PC-9 (cell line): ENCODE measurements around the gene PROK2.

Experiments
- EZH2 ChIP-seq: fragments of 200-600 bp; sonication (generic); IDR thresholded peaks from 2 replicates; pipeline ENCODE4 v1.8.0; 2017; ENCODE audit warnings: antibody characterized with exemption, low read depth
- TF ChIP-seq, protein P1 (sequence below): fragments of 200-600 bp; sonication (generic); conservative IDR thresholded peaks from 2 replicates; pipeline ENCODE4 v1.6.1; 2017; ENCODE audit warnings: mixed run types, antibody characterized with exemption, mild to moderate bottlenecking, moderate library complexity

DNA sequence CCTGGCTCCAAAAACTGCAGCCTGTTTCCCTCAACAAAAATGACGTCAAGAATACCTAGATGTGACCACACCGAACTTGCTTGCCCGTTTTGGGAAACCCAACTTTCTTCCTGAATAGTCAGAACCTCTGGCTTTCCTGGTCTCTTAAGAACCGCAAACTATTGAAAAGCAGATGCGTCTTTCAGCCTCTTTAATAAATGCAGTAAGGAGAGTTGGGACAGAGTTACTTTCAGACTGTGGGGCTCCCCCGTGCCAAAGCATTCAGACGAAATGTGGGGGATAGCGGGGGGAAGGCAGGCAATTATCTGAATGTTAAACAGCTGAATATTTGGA is 1.2 kb upstream of the PROK2 start:
- TF ChIP-seq, protein P1, sequence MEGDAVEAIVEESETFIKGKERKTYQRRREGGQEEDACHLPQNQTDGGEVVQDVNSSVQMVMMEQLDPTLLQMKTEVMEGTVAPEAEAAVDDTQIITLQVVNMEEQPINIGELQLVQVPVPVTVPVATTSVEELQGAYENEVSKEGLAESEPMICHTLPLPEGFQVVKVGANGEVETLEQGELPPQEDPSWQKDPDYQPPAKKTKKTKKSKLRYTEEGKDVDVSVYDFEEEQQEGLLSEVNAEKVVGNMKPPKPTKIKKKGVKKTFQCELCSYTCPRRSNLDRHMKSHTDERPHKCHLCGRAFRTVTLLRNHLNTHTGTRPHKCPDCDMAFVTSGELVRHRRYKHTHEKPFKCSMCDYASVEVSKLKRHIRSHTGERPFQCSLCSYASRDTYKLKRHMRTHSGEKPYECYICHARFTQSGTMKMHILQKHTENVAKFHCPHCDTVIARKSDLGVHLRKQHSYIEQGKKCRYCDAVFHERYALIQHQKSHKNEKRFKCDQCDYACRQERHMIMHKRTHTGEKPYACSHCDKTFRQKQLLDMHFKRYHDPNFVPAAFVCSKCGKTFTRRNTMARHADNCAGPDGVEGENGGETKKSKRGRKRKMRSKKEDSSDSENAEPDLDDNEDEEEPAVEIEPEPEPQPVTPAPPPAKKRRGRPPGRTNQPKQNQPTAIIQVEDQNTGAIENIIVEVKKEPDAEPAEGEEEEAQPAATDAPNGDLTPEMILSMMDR, result no peak
- no peak for TF ChIP-seq EZH2
